Ammon's horn (tissue), 1 donor: ENCODE data around the gene CIAO2B.

Source experiments
- DNase-seq: peaks from one replicate; pipeline ENCODE4 v3.0.0-alpha.2; 2016; ENCODE audit warnings: low spot score

Gene CIAO2B

GRCh38 chr16:66919569-66920298 lies 14.5 kb downstream of the CIAO2B start:
- no peak for DNase-seq

- no peak for DNase-seq
Observed at GRCh38 chr16:66918803-66919568, 15.2 kb downstream of the CIAO2B start, which contains the start of gene CDH16. Gene CDH16, minus strand, starts transcription at chr16:66918885. Its CDS starts 820 bp downstream, at chr16:66918065.

DNA sequence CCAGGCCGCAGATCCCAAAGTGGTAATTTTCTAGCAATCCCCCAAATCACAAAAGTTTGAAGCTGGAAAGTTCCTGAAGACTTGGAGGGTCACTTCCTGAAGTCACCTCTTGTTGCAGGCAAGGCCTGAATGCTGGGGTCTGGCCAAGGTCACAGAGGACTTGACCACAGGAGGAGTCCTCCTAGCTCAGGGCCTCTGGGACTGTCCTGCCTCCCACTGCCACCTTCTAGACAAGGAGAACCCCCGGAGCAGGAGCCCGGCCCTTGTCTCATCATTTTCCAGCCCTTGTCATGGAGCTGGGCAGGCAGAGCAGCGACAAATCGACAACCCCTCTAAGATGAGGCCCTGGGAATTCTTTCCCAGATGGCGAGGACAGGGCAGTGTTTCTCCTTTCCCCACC lies 15.8 kb downstream of the CIAO2B start:
- no peak for DNase-seq

- no peak for DNase-seq
Observed at GRCh38 chr16:66917741-66918140, 16.5 kb downstream of the CIAO2B start.

DNA sequence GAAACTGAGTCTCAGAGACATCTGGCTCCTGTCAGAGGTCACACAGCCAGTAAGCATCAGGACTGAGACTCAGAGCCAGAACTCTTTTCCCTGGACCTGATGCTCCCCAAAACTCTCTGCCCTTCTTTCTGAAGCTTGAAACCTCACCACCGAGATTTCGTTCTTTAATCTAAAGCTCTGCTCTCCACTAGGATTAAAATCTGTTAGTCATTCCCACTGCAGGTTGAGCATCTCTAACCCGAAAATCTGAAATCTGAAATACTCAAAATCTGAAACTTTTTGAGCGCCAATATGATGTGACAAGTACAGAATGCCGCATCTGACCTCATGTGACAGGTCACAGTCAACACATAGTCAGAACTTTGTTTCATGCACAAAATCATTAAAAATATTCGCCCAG lies 17.7 kb downstream of the CIAO2B start:
- no peak for DNase-seq

DNA sequence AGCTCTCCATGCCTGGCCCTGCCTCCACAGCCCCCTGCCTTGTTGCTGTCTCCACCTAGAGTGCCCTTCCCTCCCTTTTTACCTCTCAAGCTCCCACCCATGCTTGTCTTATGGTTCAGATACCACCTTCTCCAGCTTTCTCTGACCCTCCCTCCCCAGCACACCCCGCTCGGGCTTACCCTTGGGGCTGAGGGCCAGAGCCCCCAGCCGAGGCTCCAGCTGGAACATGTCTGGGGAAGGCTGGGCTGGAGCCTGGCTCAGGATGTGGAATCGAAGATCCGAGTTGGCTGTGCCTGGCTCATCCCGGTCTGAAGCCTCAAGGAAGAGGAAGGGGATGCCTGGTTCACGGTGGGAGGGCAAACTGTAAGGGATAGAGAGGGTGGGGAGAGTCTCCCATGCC lies 19.2 kb downstream of the CIAO2B start:
- no peak for DNase-seq

GRCh38 chr16:66914541-66914940 lies 19.7 kb downstream of the CIAO2B start:
- no peak for DNase-seq

DNA sequence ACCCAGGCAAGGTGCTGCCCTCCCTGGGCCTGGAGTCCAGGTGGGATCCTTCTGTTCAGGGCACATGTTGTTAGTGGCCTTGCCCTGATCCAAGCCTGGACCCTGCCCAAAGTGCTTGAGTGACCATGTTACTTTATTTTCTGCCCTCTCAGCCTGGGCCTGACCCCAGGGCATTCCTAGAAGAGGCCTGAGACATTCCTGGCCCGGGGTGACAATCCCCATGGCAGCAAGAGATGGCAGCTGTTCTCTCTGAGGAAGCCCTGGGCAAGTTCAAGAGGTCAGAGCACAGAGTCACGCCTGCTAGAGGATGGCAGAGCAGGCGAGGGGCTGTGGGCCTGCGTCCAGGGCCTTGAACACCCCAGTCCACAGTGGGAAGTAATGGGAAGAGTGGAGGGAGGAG lies 20.5 kb downstream of the CIAO2B start:
- no peak for DNase-seq

- DNase-seq, result no peak
Observed at GRCh38 chr16:66913081-66913480, 21.1 kb downstream of the CIAO2B start.

GRCh38 chr16:66911801-66912200 lies 22.4 kb downstream of the CIAO2B start:
- DNase-seq, result no peak

GRCh38 chr16:66911112-66911511 lies 23.1 kb downstream of the CIAO2B start:
- no peak for DNase-seq

GRCh38 chr16:66910175-66910940 lies 23.8 kb downstream of the CIAO2B start:
- DNase-seq, result no peak

GRCh38 chr16:66908762-66909559 lies 25.2 kb downstream of the CIAO2B start:
- no peak for DNase-seq

DNA sequence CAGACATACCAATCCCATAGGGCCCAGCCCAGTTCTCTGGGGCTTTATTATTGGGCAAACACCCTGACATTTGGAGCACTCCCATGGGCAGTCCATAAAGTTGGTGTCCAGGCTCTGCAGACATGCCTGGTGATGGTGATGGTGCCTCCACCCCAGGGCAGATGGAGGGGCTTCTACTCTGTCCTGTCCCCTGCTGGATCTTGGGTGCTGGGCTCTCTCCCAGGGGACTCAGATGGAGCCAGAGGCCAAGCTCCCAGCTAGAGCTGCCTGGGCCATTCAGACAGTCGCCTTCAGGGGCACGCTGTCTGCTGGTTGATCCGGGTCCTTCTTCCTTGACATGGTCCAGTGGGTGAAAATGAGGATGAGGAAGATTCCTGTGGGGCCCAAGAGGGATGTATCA lies 26.1 kb downstream of the CIAO2B start:
- DNase-seq, result no peak

- no peak for DNase-seq
Observed at GRCh38 chr16:66906916-66907836, 27.0 kb downstream of the CIAO2B start.

DNA sequence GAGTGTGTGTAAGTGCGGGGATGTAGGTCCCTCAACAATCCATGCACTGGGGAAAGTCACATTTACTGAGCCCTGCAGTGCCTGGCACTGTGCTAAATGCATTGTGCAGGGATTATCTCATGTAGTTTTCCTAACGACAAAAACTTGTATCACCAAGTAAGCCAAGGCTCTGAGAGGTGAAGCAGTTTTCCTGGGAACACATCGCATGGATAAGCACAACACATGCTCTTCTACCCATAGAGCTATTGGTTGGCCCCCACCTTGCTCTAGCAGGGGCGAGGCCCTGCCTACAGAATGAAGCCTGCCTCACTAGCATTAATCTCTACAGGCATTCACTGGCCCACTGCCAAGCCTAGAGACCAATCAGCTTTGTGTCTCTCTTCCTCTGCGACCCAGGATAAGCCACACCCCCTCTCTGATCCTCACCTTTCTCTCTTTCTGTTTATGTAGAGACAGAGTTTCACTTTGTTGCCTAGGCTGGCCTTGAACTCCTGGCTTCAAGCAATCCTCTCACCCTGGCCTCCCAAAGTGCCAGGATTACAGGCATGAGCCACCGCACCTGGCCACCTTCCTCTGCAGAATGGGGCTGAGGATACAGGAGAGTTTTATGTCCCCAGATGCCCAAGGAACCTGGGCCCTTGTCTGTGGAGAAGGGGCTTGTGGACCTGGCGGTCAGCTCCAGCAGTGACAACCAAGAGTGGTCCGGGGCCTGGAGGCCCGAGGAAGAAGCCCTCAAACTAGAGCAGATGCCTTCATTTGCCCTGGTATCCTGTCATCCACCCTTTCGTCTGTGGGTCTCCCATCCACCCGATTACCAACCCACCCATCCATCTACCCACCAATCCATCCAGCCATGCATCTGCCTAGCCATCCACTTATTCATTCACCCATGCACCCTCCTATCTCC lies 28.3 kb downstream of the CIAO2B start:
- DNase-seq, result no peak

GRCh38 chr16:66904846-66905632 lies 29.2 kb downstream of the CIAO2B start:
- DNase-seq, result no peak

DNA sequence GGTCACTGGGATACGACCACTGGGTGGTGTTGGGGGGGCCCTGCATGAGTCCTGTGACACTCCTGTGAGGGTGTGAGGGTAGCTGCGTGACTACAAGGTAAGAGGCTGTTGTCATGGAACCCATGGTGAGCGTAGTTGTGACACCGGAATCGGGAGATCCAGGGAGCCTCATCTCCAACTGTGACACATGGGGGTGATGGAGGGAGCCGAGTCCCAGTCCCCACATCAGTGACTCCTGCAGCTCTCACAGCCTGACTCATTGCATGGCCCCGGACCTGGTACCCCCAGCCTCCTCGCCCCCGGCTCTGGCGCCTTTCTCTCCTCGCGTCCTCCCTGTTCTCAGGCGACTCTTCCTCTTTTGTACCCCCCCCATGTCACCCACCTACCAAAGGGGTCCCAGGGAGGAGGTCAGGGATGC lies 29.8 kb downstream of the CIAO2B start:
- no peak for DNase-seq
